Vagina (tissue), 2 donors: ENCODE results near the gene SZRD1. TPM values are rescaled to one million over a fixed set of nuclear protein-coding genes. Genes with fewer than 3 reads are reported as not detected.

Experiments
- DNase-seq, 2 donors: peaks; one replicate each; pipeline ENCODE4 v3.0.0-alpha.2; 2017; ENCODE audit errors: extremely low spot score in 2 of 2
- H3K27ac ChIP-seq: fragments of 200-600 bp; sonication (generic); one replicate; pipeline ENCODE4 v1.5.1; 2019
- H3K27me3 ChIP-seq: fragments of 200-600 bp; sonication (generic); one replicate; pipeline ENCODE4 v1.5.1; 2019
- H3K36me3 ChIP-seq, 2 donors: fragments of 200-600 bp; sonication (generic); one replicate each; pipeline ENCODE4 v1.5.1; 2017 to 2019
- H3K4me1 ChIP-seq: fragments of 200-600 bp; sonication (generic); one replicate; pipeline ENCODE4 v1.5.1; 2019
- H3K4me3 ChIP-seq, 2 donors: fragments of 200-600 bp; sonication (generic); 1 replicate in 1 of 2; 2 replicates in 1 of 2; pipeline ENCODE4 v1.5.1; 2016 to 2019
- H3K9me3 ChIP-seq: fragments of 200-600 bp; sonication (generic); one replicate; pipeline ENCODE4 v1.5.1; 2019
- POLR2A ChIP-seq, 2 donors: fragments of 450-650 bp; IDR thresholded peaks; one replicate each; pipeline ENCODE4 v1.6.1; 2017; ENCODE audit warnings: antibody characterized with exemption in 2 of 2, mild to moderate bottlenecking in 2 of 2, moderate library complexity in 2 of 2
- POLR2AphosphoS5 ChIP-seq, 2 donors: sonication (generic); formaldehyde crosslinking; IDR thresholded peaks; one replicate each; pipeline ENCODE4 v1.9.0; 2017; ENCODE audit warnings: antibody characterized with exemption in 2 of 2, mild to moderate bottlenecking in 2 of 2, low read depth in 1 of 2; ENCODE audit not compliant: insufficient read depth in 1 of 2
- intact Hi-C: fragments of 100-400 bp; cut with DNase I; formaldehyde crosslinking; loops from one replicate; pipeline ENCODE4 v1.15.1; 2023
- total RNA-seq: library from RNA; depleted of rRNA; stranded (reverse); fragments of >200 nt; gene quantifications from one replicate; pipeline ENCODE4 v1.2.3, GENCODE V29; 2016
- TF ChIP-seq, protein P1 (sequence below), 3 experiments: fragments of 450-650 bp in 2 of 3; fragments of 200-600 bp in 1 of 3; sonication (generic) in 1 of 3; IDR thresholded peaks; one replicate each; pipeline ENCODE4 v1.5.1; 2017 to 2019; ENCODE audit warnings: antibody characterized with exemption in 3 of 3, mild to moderate bottlenecking in 2 of 3, moderate library complexity in 2 of 3

SZRD1 gene
- total RNA-seq, 1 donor from 2014 or later, result 52.3 TPM

DNA sequence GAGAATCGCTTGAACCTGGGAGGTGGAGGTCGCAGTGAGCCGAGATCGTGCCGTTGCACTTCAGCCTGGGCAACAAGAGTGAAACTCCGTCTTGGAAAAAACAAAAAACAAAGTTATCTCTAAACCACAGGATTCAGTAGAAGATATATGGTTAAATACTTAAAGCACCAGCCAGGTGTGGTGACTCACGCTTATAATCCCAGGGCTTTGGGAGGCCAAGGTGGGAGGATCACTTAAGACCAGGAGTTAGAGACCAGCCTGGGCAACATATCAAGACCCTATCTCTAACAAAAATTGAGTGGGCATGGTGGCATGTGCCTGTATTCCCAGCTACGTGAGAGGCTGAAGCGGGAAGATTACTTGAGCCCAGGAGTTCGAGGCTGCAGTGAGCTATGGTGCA, 79.1 kb downstream of the SZRD1 start:
- no peaks in the 10 kb centered on the region for H3K27me3 ChIP-seq
- peaks cover 0 to 63% of the 10 kb centered on the region in 2 donors for H3K36me3 ChIP-seq
- DNase-seq, result no peak
- peaks cover 39% of the 10 kb centered on the region for H3K4me1 ChIP-seq
- H3K4me3 ChIP-seq, result no peak overlapping the region
- no peak overlapping the region for H3K27ac ChIP-seq
- TF ChIP-seq POLR2A (IDR thresholded peaks at IDR 0.05) (no peak), POLR2AphosphoS5 (IDR thresholded peaks at IDR 0.05; ENCODE audit: insufficient read depth in 1 of 2, low read depth in 1 of 2) (no peak)
- TF ChIP-seq, protein P1, sequence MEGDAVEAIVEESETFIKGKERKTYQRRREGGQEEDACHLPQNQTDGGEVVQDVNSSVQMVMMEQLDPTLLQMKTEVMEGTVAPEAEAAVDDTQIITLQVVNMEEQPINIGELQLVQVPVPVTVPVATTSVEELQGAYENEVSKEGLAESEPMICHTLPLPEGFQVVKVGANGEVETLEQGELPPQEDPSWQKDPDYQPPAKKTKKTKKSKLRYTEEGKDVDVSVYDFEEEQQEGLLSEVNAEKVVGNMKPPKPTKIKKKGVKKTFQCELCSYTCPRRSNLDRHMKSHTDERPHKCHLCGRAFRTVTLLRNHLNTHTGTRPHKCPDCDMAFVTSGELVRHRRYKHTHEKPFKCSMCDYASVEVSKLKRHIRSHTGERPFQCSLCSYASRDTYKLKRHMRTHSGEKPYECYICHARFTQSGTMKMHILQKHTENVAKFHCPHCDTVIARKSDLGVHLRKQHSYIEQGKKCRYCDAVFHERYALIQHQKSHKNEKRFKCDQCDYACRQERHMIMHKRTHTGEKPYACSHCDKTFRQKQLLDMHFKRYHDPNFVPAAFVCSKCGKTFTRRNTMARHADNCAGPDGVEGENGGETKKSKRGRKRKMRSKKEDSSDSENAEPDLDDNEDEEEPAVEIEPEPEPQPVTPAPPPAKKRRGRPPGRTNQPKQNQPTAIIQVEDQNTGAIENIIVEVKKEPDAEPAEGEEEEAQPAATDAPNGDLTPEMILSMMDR (IDR thresholded peaks at IDR 0.05), result no peak
- H3K9me3 ChIP-seq, result no peaks in the 10 kb centered on the region
- intact Hi-C loops, result no loop called here

DNA sequence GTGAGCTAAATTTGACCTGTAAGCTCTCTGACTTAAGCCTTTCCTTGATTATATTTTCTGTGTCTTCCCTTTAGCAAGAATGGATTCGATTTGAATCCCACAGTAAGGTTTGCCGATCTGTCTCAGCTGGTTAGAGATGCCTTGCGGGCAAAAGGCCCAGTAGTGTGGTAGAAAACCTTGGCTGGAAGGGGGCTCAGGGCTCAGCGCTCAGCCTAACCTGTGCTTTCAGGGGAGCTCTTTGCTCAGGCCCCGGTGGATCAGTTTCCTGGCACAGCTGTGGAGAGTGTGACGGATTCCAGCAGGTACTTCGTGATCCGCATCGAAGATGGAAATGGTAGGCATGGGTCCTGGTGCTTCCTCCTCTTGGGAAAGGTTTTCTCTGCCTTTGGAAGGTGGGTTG, 80.6 kb downstream of the SZRD1 start:
- intact Hi-C loops, result no loop called here
- Histone ChIP-seq H3K4me3 (no peak overlapping the region), H3K27me3 (no peaks in the 10 kb centered on the region), H3K27ac (no peak overlapping the region), H3K9me3 (no peaks in the 10 kb centered on the region), H3K4me1 (peaks cover 24% of the 10 kb centered on the region), H3K36me3 (peaks cover 0 to 77% of the 10 kb centered on the region in 2 donors)
- TF ChIP-seq, protein P1 (IDR thresholded peaks at IDR 0.05), result no peak
- TF ChIP-seq POLR2AphosphoS5 (IDR thresholded peaks at IDR 0.05; ENCODE audit: insufficient read depth in 1 of 2, low read depth in 1 of 2) (no peak), POLR2A (IDR thresholded peaks at IDR 0.05) (no peak)
- no peak for DNase-seq

Other genes with a start within 250 kb of the SZRD1 start
- 264 TPM for gene EPHA2, start 211.2 kb upstream of the SZRD1 start, total RNA-seq
- gene ARHGEF19, start 154.6 kb upstream of the SZRD1 start, total RNA-seq, result 19.4 TPM
- gene CPLANE2, start 130.1 kb upstream of the SZRD1 start, total RNA-seq, result 1.2 TPM
- 24.8 TPM for gene FBXO42, start 14.8 kb upstream of the SZRD1 start, total RNA-seq
- gene SPATA21, start 70.2 kb downstream of the SZRD1 start, total RNA-seq, result not detected
- 41.7 TPM for gene NECAP2, start 73.5 kb downstream of the SZRD1 start, total RNA-seq
- gene RNU1-1, start 147.0 kb downstream of the SZRD1 start, total RNA-seq, result 19,908 TPM
- gene NBPF1, start 246.3 kb downstream of the SZRD1 start, total RNA-seq, result 45.9 TPM